ENCODE results near the gene TPO.
"Not testable (repeated sequence)": the region's sequence is repeated elsewhere in the genome, so short reads cannot be mapped to it uniquely, and the experiment has no call there.

Gene TPO

DNA sequence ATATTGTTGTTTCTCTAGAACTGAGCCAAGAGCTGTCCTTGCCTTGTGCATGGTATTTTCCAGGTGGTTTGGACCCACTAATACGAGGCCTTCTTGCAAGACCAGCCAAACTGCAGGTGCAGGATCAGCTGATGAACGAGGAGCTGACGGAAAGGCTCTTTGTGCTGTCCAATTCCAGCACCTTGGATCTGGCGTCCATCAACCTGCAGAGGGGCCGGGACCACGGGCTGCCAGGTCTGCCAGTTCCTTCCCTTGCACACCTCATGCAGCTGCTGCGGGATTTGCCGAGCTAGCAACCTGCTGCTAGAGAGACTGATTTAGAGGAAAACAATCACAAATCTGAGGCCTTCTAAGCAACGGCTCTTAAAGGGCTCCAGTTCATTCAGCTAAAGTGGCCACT, 74.5 kb downstream of the TPO start:
- no peak for DNase-seq

DNA sequence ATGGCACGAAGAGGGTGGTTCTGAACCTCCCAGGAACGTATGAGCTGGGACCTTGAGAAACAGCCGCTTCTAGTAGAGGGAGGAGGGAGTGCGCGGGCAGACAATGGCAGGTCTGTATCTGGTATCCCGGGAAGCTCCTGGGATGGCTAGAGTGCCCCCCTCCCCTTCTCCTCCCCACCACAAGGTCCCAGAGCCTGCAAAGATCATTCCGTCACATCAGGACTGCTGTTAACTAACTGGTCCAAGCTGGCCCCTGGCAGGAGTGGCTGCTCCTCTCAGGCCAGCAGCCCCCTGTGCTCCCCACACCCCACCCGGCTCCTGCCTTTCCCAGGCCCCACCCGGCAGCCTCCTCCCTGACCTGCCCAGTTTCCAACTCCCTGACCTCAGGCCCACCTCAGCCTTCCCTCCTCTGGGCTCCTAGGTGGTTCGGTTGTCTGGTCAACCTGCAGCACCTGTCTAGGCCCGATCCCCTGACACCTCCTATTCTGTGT, 75.0 kb downstream of the TPO start:
- DNase-seq: no peak

GRCh38 chr2:1488851-1489250, 75.6 kb downstream of the TPO start:
- no peak for DNase-seq

GRCh38 chr2:1489486-1489885, 76.2 kb downstream of the TPO start:
- DNase-seq: no peak

DNA sequence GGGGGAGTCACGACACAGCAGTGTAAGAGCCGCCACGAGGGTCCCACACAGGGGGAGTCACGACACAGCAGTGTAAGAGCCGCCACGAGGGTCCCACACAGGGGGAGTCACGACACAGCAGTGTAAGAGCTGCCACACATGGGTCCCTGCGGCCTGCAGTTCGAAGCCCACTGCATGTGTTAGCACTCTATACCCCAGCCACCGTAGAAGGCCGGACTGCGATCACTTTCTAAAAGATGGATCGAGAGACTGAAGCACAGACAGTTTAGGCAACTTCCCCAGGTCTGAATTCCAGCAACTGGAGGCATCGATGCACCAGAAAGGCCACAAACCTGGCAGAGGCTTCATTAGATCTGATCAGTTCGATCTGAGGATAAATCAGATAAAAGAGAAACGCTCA, 77.1 kb downstream of the TPO start:
- not testable (repeated sequence) for DNase-seq

DNA sequence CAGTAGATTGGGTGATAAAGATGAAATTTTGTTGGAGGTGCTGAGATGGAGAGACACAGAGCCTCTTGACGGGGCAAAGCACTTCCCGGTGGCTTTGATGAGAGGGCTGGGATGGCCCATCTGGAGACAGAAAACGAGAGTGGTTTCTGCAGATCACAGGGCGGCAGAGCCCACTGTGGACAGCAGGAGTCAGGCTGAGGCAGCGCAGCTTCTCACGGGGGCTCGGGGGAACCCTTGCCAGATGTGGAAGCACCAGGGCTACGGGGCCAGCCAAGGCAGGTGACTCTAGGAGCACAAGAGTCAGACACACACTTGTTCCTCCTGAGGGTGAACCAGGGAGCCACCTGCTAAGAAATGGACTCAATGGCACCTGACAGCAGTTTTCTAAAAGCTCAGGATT, 78.5 kb downstream of the TPO start:
- no peak for DNase-seq

DNA sequence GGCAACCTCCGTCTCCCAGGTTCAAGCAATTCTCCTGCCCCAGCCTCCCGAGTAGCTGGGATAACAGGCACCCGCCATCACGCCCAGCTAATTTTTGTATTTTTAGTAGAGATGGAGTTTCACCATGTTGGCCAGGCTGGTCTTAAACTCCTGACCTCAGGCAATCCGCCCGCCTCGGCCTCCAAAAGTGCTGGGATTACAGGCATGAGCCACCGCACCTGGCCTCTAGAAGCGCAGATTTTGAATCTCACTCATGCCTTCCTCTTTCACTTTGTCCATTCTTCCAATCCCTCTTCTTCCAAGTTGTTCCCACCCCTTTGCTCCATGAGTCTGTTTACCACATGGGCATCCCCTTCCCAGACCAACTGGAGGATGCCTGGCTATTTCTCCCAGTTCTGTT, 79.0 kb downstream of the TPO start:
- not testable (repeated sequence) for DNase-seq

DNA sequence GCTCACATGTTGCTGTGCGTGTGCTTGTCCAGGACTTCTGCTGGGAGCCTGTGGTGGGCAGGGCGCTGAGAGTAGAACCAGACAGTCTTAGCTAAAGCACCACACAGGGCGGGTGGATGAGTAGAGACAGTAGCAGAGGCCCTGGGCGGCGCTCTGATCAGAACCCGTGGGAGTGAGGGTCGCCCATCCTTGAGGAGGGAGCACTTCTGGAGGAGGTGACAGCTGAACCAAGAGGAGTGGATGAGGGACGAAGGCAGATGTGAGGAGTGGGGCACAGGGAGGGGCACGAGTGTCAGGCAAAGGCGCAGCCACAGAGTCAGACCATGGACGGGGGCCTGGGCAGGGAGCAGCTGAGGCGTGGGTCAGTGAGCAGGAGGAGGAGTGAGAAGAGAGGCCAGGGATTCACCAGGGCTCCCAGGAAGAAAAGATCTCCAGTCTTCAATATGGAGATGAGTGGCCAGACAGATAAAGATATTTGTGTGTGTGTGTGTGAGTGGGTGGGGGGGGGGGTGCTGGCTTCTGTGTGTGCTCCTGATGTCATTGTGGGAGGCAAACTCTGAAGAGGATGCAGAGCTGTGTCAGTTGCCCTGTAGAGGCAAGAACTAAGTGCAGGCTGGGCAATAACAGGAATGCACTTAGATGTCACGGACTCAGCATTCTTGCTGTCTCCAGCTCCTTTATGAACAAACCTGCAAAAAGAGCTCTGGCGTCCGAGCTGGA, 79.6 kb downstream of the TPO start:
- DNase-seq: no peak

- DNase-seq: no peak
Measured at GRCh38 chr2:1493431-1494126, 80.3 kb downstream of the TPO start.

DNA sequence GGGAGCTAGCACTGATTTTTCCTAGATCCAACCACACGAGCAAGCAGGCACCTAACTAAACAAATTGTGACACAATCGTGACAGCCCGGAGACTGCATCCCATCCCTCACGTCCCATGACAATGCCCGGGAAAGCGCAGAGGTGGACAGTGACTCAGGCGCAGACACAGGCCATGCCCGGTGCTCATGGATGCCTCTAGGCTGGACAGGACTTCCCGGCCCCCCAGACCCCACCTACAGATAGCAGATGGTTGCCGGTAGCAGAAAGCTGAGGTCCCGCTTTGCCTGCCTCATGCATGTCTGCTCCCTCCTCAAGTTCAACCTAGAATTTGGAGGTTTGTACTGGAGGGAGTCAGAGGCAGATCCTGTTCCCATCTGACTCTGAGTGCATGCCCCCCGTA, 81.0 kb downstream of the TPO start:
- no peak for DNase-seq

- DNase-seq: no peak
Measured at GRCh38 chr2:1494906-1495305, 81.6 kb downstream of the TPO start.

DNA sequence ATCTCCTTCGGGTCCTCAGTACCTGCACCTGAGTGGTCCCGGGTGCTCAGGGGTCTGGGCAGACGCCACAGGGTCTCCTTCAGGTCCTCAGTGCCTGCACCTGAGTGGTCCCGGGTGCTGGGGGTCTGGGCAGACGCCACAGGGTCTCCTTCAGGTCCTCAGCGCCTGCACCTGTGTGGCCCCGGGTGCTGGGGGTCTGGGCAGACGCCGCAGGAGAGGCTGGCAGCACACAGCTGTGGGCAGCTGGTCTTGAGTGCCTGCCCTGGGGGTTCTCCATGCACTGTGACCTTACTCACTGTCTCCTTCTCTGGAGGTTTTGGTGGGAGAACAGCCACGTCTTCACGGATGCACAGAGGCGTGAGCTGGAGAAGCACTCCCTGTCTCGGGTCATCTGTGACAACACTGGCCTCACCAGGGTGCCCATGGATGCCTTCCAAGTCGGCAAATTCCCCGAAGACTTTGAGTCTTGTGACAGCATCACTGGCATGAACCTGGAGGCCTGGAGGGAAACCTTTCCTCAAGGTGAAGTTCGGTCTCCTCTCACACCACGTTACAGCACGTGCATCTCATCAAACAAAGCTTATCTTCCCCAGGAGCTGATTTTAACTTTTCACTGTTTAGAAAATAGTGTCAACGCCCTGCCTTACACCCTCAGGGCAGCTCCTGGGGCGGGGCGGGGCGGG, 82.6 kb downstream of the TPO start:
- DNase-seq: no peak

DNA sequence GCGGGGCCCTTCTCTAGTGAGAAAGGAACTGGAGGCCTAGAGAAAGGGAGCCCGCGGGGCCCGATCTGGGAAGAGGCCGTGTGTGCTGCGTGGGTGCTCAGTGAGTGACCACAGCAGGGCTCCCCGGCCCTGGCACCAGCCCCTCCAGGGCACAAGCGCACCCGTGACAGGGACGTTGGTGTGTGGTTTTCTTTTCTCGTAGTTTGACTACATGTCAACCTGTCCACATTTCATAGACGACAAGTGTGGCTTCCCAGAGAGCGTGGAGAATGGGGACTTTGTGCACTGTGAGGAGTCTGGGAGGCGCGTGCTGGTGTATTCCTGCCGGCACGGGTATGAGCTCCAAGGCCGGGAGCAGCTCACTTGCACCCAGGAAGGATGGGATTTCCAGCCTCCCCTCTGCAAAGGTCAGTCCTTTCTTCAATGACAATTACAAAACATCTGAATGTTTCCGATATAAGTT, 83.1 kb downstream of the TPO start:
- DNase-seq: no peak

GRCh38 chr2:1497122-1497611, 83.9 kb downstream of the TPO start:
- DNase-seq: no peak

DNA sequence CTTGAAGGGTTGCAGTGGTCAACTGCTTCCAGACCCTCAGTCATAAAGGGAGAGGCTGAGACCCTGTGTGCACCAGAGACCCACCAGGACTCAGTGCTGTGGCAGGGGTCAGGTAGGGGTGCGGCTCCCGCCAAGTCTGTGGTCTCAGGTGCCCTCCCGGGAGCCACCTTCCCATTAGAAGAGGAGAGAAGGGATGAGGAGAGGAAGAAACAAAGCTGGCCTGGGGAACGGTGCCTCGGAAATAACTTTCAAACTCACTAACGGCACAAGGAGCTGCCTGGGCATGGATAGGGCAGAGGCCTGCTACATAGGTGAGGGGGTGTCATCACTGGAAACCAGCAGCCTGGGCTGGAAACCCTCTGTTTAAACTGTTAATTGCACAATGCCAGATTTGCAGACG, 84.9 kb downstream of the TPO start:
- DNase-seq: no peak

- no peak for DNase-seq
Measured at GRCh38 chr2:1499033-1499795, 86.0 kb downstream of the TPO start.

DNA sequence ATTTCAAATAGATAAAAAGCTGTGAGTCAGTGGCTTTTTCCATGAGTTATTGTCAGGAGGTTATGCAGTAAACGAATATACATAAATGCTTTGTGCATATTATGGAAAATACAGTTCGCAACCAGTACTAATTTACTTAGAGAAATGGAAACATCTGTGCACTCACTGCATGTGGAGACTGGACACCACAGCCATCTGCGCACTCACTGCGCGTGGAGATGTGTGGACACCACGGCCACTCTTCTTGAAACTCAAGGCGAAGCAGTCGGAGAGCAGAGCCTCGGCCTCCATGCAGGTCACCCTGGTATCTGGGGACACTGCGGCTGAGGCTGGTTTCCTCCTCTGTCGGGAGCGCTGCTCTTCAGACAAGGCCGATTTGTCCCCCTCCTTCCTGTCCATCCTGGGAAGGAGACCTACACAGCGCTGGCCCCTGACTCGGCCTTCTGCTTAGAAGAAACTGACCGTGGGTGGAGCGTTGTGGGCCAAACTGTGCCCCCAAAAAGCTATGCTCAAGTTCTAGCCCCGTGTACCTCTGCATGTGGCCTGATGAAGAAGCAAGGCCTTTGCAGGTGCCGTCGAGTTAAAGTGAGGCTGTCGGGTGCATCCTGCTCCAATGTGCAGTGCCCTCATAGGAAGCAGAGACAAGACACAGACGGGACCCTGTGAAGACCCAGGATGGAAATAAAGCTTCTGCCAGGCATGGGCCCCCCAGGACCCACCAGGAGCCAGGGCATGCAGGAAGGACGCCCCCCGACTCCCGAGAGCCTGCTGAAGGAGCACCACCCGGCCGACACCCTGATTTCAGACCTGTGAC, 88.0 kb downstream of the TPO start:
- DNase-seq: no peak

DNA sequence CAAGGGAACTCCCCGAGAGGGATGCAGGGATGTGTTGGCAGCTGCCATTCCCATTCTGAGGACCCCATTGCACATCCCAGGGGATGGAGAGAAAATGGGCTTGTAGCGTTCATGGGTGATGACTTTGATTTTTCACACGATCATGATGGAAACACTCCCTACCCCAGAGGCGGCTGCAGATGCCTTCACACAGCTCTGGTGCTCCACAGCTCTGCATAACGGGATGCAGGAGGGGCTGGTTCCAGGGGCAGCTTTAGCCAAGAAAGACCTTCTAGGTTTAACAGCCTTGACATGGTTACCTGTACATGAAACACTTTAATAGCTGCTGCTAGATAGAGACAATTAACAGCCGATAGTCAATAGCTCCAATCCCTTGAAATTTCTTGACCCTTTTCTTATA, 88.7 kb downstream of the TPO start:
- no peak for DNase-seq

DNA sequence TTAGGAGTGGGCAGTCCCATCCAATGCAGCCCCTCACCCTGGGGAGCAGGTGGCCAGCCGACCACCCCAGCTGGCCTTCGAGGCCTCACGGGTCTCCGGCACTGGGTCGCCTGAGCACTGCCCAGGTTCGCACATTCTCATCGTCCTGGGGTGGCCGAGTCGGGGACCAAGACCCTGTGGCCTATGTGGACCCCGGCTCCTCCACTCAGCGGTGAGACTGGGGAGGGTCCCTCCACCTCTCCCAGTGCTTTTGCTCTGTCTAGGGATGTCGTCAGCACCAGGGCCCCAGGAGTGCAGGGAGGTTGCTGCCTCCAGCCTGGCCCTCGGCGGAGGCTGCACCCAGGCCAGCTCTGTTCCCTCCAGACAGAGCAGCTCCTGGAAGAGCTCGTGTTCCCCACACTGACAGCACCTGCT, 89.6 kb downstream of the TPO start:
- DNase-seq: no peak

DNA sequence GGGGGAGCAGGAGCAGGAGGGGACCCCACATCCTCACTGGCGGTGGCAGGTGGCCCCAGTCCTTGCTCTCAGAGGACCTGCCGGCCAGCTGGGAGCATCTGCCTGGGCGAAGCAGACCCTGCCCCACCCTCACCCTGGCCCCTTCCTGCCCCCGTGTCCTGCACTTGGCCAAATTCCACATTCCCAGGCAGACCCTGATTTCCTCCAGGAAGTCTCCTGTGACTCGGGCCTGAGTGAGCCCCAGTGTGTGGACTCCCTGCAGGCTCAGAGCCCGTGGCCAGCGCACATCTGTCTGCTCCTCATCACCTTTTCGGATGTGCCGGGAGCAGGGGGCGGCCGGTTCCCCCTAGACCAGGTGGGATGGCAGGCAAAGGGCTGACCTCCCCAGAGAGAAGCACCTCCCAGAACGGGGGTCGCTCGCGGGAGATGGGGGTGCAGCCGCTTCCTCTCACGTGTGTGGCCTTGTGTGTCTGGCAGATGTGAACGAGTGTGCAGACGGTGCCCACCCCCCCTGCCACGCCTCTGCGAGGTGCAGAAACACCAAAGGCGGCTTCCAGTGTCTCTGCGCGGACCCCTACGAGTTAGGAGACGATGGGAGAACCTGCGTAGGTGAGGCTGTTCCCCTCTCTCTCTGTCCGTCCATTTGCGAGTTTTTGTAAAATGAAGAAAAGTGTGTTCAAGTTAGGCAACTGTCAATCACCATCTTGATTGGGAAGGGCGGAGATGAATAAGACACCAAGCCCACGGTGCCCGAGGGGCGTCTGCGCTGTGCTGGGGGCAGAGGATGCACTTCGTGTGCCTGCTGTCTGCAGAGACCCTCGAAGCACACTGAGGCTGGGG, 90.4 kb downstream of the TPO start:
- no peak for DNase-seq

GRCh38 chr2:1504311-1504750, 91.1 kb downstream of the TPO start:
- DNase-seq: no peak

All from activated CD4-positive, alpha-beta T cell treated with anti-CD3 and anti-CD28 coated beads, Interleukin-2, amount 50 U/mL, for 1 hour (primary cell).